ENCODE data around the gene NCOR1. TPM values are rescaled to one million over a fixed set of nuclear protein-coding genes. Genes with fewer than 3 reads are reported as not detected.

NCOR1 gene
- total and polyA plus RNA-seq, 9 of the 15 experiments (the other 6 are each of a cell fraction or from before 2014, with no cell fraction given), result 20.2 to 66.5 (median 50.9) TPM

GRCh38 chr17:16217002-16217635 lies 1.8 kb upstream of the NCOR1 start, which contains the start of gene PIGL (continued):
- TF ChIP-seq, protein P1, sequence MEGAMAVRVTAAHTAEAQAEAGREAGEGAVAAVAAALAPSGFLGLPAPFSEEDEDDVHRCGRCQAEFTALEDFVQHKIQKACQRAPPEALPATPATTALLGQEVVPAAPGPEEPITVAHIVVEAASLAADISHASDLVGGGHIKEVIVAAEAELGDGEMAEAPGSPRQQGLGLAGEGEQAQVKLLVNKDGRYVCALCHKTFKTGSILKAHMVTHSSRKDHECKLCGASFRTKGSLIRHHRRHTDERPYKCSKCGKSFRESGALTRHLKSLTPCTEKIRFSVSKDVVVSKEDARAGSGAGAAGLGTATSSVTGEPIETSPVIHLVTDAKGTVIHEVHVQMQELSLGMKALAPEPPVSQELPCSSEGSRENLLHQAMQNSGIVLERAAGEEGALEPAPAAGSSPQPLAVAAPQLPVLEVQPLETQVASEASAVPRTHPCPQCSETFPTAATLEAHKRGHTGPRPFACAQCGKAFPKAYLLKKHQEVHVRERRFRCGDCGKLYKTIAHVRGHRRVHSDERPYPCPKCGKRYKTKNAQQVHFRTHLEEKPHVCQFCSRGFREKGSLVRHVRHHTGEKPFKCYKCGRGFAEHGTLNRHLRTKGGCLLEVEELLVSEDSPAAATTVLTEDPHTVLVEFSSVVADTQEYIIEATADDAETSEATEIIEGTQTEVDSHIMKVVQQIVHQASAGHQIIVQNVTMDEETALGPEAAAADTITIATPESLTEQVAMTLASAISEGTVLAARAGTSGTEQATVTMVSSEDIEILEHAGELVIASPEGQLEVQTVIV (CRISPR knock-in tag; IDR thresholded peaks at IDR 0.05; ENCODE audit: borderline replicate concordance), result no peak
- TF ChIP-seq ZNF41 (CRISPR knock-in tag; conservative IDR thresholded peaks at IDR 0.05), result no peak
- TF ChIP-seq HDAC2 (IDR thresholded peaks at IDR 0.05), result peak; percentile 65; the same call in 1 of the 2 replicates
- TF ChIP-seq POLR3A (IDR thresholded peaks at IDR 0.05; ENCODE audit: borderline replicate concordance, extremely low read depth, insufficient read depth, insufficient read length), result no peak
- no peak for TF ChIP-seq SAFB2 (IDR thresholded peaks at IDR 0.05; ENCODE audit: borderline replicate concordance, low read depth, low read length, severe bottlenecking)
- no peak; the same call in 1 of the 2 replicates for TF ChIP-seq ARID1B (IDR thresholded peaks at IDR 0.05)
- TF ChIP-seq ZNF12 (CRISPR knock-in tag; IDR thresholded peaks at IDR 0.05), result no peak
- TF ChIP-seq STAG1 (CRISPR knock-in tag; IDR thresholded peaks at IDR 0.05; ENCODE audit: borderline replicate concordance), result no peak
- TF ChIP-seq MBD2 (IDR thresholded peaks at IDR 0.05; ENCODE audit: borderline replicate concordance, low read depth), result peak; percentile 54
- TF ChIP-seq CHAMP1 (IDR thresholded peaks at IDR 0.05), result no peak
- TF ChIP-seq TAF1 (IDR thresholded peaks at IDR 0.05; ENCODE audit: control insufficient read depth, extremely low read depth, insufficient read depth, low read length, severe bottlenecking), result peak; percentile 97
- TF ChIP-seq ERF (CRISPR knock-in tag; IDR thresholded peaks at IDR 0.05), result no peak
- TF ChIP-seq, protein P2, sequence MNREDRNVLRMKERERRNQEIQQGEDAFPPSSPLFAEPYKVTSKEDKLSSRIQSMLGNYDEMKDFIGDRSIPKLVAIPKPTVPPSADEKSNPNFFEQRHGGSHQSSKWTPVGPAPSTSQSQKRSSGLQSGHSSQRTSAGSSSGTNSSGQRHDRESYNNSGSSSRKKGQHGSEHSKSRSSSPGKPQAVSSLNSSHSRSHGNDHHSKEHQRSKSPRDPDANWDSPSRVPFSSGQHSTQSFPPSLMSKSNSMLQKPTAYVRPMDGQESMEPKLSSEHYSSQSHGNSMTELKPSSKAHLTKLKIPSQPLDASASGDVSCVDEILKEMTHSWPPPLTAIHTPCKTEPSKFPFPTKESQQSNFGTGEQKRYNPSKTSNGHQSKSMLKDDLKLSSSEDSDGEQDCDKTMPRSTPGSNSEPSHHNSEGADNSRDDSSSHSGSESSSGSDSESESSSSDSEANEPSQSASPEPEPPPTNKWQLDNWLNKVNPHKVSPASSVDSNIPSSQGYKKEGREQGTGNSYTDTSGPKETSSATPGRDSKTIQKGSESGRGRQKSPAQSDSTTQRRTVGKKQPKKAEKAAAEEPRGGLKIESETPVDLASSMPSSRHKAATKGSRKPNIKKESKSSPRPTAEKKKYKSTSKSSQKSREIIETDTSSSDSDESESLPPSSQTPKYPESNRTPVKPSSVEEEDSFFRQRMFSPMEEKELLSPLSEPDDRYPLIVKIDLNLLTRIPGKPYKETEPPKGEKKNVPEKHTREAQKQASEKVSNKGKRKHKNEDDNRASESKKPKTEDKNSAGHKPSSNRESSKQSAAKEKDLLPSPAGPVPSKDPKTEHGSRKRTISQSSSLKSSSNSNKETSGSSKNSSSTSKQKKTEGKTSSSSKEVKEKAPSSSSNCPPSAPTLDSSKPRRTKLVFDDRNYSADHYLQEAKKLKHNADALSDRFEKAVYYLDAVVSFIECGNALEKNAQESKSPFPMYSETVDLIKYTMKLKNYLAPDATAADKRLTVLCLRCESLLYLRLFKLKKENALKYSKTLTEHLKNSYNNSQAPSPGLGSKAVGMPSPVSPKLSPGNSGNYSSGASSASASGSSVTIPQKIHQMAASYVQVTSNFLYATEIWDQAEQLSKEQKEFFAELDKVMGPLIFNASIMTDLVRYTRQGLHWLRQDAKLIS (CRISPR knock-in tag; IDR thresholded peaks at IDR 0.05), result no peak
- TF ChIP-seq HOXB6 (CRISPR knock-in tag; IDR thresholded peaks at IDR 0.05; ENCODE audit: borderline replicate concordance), result no peak
- TF ChIP-seq CBX5 (IDR thresholded peaks at IDR 0.05; ENCODE audit: borderline replicate concordance, low read depth), result no peak
- no peak for TF ChIP-seq PTRF (tag; IDR thresholded peaks at IDR 0.05)
- TF ChIP-seq SNIP1 (IDR thresholded peaks at IDR 0.05; ENCODE audit: low read depth), result no peak
